Fibroblast of lung (primary cell): Measurements from ENCODE around the gene COCH.

Experiments
- EZH2 ChIP-seq: IDR thresholded peaks from 2 replicates; pipeline ENCODE4 v1.5.1; 2012; ENCODE audit warnings: low read length, control low read depth, mild to moderate bottlenecking; ENCODE audit errors: missing control alignments
- TF ChIP-seq, protein P1 (sequence below), 2 donors: IDR thresholded peaks in 1 of 2; conservative IDR thresholded peaks in 1 of 2; 1 replicate in 1 of 2; 2 replicates in 1 of 2; pipeline ENCODE4 v1.5.1; 2011 to 2012; ENCODE audit warnings: low read length in 2 of 2, control low read depth in 1 of 2, inconsistent platforms in 1 of 2, low read depth in 1 of 2, mild to moderate bottlenecking in 1 of 2

DNA sequence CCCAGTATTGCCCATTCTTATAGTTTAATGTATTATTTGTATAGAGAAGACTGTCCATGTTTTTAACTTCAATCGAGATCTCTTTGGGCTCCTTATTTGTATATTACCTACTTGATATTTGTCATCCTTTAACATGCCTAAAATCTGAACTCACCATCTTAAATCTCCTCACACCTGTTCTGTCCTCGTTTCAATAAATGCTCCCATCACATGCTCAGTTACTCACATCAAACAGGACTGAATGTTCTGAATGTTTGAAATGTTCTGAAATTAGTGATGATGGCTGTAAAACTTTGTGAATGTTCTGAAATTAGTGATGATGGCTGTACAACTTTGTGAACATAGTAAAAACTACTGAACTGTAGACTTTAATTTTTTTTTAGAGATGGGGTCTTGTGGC is 34.5 kb downstream of the COCH start:
- TF ChIP-seq, protein P1, sequence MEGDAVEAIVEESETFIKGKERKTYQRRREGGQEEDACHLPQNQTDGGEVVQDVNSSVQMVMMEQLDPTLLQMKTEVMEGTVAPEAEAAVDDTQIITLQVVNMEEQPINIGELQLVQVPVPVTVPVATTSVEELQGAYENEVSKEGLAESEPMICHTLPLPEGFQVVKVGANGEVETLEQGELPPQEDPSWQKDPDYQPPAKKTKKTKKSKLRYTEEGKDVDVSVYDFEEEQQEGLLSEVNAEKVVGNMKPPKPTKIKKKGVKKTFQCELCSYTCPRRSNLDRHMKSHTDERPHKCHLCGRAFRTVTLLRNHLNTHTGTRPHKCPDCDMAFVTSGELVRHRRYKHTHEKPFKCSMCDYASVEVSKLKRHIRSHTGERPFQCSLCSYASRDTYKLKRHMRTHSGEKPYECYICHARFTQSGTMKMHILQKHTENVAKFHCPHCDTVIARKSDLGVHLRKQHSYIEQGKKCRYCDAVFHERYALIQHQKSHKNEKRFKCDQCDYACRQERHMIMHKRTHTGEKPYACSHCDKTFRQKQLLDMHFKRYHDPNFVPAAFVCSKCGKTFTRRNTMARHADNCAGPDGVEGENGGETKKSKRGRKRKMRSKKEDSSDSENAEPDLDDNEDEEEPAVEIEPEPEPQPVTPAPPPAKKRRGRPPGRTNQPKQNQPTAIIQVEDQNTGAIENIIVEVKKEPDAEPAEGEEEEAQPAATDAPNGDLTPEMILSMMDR (conservative IDR thresholded peaks at IDR 0.05 in 1 of 2, IDR thresholded peaks at IDR 0.05 in 1 of 2; ENCODE audit: low read depth in 1 of 2, low read length in 2 of 2) = no peak
- no peak for TF ChIP-seq EZH2
